ENCODE measurements around the gene MMD.

DNA sequence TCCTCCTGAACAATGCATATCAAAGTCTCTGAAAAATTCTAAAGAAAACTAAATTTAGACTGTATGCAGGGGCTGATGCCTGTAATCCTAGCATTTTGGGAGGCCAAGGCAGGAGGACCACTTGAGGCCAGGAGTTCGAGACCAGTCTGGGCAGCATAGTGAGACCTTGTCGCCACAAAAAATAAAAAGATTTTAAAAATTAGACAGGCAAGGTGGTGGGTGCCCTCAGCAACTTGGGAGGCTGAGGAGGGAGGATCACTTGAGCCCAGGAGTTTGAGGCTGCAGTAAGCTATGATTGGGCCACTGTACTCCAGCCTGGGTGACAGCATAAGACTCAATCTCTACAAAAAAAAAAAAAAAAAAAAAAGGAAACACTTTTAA lies 30.1 kb upstream of the MMD start:
- TF ChIP-seq EZH2 (IDR thresholded peaks at IDR 0.05): no peak
- TF ChIP-seq POLR2AphosphoS5 (IDR thresholded peaks at IDR 0.05; ENCODE audit: borderline replicate concordance, low read depth, low read length): no peak

Data from SK-N-MC (cell line).